CD4-positive, alpha-beta T cell treated with Interleukin-15 for 1 hour (primary cell): ENCODE measurements around the gene COMMD10.
"Not testable (repeated sequence)": the region's sequence is repeated elsewhere in the genome, so short reads cannot be mapped to it uniquely, and the experiment has no call there.

ENCODE experiments used
- DNase-seq: peaks from one replicate; pipeline ENCODE4 v3.0.0-alpha.2; 2020

COMMD10 gene

DNA sequence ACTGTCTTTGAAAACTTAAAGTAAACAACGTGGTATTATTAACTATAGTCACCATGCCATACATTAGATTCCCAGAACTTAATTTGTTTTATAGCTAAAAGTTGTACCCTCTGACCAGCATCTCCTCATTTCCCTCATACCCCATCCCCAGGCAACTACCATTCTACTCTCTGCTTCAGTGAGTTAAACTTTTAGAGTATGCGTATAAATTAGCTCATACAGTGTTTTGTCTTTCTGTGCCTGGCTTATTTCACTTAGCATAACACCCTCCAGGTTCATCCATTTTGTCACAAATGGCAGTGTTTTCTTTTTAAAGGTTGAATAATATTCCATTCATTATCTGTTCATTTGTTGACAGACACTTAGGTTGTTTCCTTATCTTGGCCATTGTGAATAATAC lies 14.2 kb downstream of the COMMD10 start:
- DNase-seq: no peak

DNA sequence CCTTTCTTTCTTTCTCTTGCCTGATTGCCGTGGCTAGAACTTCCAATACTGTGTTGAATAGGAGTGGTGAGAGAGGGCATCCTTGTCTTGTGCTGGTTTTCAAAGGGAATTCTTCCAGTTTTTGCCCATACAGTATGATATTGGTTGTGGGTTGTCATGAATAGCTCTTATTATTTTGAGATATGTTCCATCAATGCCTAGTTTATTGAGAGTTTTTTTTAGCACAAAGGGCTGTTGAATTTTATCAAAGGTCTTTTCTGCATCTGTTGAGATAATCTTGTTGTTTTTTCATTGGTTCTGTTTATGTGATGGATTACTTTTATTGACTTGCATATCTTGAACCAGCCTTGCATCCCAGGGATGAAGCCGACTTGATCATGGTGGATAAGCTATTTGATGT lies 20.1 kb downstream of the COMMD10 start:
- DNase-seq: not testable (repeated sequence)

DNA sequence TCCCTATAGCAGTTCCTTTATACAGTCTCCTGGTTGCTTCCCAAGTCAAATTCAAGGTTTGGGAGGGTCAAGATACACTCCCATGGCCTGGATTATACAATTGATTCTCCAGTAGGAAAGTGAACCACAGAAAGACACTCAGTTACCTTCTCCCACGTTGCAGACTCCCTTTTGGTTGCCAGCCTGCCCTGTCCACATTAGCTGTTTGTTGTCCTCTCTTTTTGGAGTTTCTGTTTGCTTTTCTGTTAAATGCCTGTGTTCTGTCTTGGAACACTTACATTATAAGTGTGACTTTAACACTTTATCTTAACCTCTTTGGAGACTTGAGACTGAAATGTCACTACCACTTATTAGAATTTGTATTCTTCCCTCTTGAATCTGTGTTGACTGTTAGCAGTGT lies 30.3 kb downstream of the COMMD10 start:
- no peak for DNase-seq

DNA sequence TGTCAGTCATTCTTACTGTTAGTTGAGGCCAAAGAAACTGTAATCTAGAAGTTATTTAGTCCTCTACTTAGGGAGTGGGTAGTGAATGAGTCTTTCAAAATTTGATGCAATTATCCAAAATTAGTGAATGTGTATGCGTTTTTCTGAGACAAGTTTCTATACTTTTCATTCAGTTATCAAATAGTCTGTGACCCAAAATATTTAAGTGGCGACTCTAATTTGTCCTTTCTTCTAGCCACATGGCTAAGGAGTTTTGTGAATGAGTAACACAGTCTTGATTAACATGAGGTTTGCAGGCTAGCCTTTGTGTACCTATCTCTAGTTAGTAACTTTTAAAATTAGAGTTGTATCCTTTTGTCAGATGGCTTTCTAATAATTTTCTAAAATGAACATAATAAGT lies 45.6 kb downstream of the COMMD10 start:
- DNase-seq: no peak

DNA sequence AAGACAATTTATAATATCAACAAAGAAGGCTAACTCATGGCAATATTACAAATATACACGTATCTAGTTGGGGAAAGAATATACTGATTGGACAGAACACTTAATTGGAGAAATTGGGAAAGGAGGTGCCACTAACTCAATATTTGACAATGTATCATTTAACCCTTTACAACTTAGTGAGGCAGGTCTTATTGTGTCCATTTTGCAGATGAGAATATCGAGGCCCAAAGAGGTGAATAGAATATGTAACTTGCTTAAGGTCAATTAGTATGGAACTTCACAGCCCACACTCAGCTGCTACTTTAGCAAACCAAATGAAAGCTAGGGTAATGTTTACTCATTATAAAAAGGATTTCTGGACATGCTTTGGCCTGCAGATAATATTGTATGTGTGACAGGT lies 46.2 kb downstream of the COMMD10 start:
- DNase-seq: no peak

DNA sequence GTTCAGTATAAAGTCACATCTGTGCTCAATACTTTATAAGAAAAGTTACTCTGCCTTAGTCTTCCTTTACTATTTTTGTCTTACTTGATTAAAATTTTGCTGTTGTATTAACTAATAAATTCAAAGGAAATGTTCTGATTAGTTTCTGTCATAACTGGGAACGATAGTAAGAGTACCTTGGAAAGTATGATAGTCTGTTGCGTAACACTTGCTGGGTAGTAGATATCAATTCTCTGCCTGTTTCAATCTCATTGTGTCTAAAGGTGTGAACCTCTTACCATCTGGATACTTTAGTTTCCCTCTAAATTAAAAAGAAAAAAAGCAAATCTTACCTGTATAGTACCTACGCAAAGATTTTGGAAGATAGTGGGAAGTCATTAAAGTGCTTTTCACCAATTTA lies 48.5 kb downstream of the COMMD10 start:
- DNase-seq: no peak

DNA sequence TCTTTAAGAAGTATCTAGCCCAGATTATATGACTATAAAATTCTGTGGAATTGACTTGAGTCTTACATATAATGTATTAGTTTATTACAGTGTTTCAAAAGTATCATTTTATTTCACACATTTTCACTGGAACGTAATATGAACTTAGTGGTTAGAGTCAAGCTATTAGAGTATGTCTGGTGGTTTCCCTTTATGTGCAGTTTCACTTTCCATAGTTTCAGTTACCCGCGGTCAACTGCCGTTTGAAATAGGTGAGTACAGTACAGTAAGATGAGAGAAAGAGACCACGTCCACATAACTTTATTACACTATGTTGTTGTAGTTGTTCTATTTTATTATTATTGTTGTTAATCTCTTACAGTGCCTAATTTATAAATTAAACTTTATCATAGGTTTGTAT lies 50.5 kb downstream of the COMMD10 start:
- no peak for DNase-seq

GRCh38 chr5:116137544-116138378 lies 52.9 kb downstream of the COMMD10 start:
- no peak for DNase-seq

GRCh38 chr5:116142495-116142894 lies 57.7 kb downstream of the COMMD10 start:
- DNase-seq: no peak

GRCh38 chr5:116144103-116144502 lies 59.3 kb downstream of the COMMD10 start:
- no peak for DNase-seq

DNA sequence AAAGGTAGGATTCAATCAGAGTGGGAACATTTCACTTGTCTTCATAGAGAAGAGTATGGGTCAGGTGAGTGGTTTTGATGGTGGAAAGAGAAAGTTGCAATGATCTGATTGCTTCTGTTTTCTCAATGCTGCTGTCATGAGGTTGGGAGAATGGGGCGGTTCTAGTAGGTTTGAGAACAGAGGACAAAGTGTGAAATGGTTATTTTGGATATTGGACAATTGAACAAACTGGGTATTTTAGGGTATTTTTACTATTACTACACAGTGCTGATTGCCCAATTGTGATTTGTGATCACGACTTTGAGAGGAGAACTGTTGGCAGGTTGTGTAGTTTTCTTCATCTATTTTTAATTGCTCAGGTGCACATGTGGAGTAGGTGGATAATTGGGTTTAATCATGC lies 60.2 kb downstream of the COMMD10 start:
- no peak for DNase-seq

- DNase-seq: no peak
Observed at GRCh38 chr5:116145416-116145815, 60.6 kb downstream of the COMMD10 start.

DNA sequence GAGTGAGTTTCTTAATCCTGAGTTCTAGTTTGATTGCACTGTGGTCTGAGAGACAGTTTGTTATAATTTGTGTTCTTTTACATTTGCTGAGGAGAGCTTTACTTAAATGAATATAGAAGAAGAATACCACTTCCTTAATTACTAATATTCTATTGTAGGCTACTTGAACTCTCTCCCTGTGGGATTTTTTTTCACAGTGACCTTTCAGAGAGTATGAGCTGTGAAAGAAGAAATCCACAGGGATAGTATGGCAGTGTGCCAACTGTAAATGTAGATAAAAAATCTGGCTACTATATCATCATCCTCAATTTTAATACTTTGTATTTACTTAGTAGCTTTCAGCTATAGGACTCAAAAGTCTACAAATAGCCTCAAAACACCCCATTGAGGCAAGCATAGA lies 67.3 kb downstream of the COMMD10 start:
- DNase-seq: no peak

DNA sequence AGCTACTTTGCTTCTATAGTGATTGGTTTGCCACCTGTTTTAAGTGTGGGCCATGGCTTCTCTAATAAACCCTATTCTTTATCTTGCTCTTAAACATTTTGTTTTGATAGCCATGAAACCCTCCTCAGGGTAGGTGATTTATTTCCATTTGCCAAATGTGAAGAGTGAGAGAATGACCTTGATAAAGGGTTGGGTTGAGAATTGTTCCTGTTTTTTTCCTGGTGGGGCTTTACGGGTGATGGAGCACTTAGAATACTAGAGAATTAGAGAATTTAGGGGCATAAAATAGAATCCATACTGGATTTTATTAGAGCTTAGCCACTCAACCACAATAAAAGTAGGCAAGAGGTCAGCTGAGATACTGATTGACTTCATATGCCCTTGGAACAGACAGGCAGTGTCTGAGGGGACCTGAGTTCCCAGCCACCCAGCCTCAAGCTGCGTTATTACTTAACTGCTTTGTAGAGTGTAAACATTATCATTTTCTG lies 68.9 kb downstream of the COMMD10 start:
- no peak for DNase-seq

GRCh38 chr5:116154252-116154651 lies 69.4 kb downstream of the COMMD10 start:
- no peak for DNase-seq

DNA sequence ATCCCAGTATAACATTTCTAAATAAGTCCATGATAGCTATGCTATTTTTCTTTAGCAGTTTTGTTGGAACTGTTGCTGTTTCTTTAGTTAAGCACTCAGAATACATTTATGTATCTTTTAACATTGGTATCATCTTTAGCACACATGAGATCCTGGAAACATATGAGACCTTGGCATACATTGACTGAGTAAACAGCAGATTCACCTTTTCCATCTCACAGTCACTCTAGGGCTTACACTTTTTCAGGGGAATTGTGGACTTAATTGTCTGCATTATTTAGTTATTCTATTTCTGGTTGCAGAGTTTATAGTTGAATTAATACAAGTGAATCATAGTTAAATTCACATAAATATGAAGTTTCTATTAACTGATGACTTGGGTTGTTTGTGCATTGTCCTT lies 70.1 kb downstream of the COMMD10 start:
- no peak for DNase-seq

DNA sequence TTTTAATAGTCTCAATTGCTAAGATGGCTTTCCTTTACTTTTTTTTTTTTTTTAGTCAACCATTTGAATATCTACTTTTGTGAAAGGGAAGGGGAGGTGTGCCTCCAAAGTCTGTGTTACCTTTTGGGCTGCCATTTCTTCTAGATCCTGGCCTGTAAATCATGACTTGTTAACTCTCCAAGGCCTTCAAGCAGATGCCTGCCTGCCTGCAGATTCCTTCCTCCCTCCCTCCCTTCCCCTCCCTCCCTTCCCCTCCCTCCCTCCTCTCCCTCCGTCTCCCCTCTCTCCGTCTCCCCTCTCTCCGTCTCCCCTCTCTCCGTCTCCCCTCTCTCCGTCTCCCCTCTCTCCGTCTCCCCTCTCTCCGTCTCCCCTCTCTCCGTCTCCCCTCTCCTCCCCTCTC lies 73.1 kb downstream of the COMMD10 start:
- DNase-seq: no peak

GRCh38 chr5:116159006-116159405 lies 74.2 kb downstream of the COMMD10 start:
- no peak for DNase-seq

DNA sequence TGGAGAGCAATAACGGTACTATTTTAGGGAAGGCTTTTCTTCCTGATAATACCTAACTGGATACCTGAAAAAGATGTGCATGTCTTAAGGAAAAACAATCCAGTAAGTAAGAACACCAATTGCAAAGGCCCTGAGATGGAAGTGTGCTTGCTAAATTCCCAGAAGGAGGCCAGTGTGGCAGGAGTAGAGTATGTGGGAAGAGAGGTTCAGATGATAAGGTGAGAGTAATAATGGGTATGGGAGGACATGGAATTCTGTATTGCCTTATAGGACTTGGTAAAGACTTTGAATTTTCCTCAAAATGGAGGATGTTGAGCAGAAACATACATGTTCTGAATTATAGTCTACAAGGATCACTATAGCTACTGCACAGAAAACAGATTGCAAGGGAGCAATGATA lies 89.3 kb downstream of the COMMD10 start:
- DNase-seq: no peak

DNA sequence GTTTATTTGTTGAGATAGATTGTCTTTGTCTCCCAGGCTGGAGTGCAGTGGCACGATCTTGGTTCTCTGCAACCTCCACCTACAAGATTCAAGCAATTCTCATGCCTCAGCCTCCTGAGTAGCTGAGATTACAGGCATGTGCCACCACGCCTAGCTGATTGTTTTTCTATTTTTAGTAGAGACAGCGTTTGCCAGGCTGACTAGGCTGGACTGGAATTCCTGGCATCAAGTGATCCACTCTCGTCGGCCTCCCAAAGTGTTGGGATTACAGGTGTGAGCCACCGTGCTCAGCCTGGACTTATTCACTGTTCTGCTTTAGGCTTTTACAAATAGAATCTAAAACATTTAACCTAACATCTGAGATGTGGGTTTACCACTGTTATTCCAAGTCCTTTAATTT lies 91.3 kb downstream of the COMMD10 start:
- DNase-seq: no peak

DNA sequence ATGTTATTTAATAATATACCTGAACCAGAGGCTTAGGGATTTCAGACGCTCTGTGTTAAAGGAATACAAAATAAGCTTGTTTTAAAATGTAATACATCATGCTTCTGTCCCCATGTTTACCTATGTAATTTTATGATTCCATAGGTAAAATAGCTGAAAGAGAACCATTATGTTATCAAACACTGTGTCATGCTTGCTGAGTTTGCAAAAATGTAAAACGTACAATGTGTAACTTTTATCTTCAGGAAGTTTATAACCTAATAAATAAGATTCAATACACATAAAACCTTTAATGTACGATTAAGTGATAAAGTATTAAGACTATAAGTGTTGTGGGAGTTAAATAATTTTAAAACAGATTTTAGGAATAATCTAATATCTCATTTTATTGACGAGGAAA lies 94.1 kb downstream of the COMMD10 start:
- DNase-seq: no peak

DNA sequence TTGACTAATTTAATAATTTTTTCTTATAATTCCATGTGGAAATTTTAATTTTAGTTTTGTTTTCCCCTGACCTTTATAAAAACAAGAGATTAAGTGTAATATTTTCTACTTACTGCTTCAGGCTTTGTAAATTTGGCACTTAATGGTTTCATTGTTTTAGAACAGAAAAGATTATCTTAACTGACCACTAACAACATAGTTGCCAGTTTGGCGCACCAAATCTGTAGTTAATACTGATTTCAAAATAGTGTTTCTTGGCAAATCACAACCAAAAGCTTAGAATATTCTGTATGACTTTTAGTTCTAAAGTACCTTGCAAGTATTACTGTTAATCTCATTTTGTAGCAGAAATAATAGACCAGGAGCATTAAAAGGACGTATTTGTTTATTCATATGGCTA lies 124.3 kb downstream of the COMMD10 start:
- DNase-seq: no peak

GRCh38 chr5:116212225-116212624 lies 127.4 kb downstream of the COMMD10 start:
- no peak for DNase-seq

GRCh38 chr5:116216246-116216645 lies 131.4 kb downstream of the COMMD10 start:
- DNase-seq: no peak

DNA sequence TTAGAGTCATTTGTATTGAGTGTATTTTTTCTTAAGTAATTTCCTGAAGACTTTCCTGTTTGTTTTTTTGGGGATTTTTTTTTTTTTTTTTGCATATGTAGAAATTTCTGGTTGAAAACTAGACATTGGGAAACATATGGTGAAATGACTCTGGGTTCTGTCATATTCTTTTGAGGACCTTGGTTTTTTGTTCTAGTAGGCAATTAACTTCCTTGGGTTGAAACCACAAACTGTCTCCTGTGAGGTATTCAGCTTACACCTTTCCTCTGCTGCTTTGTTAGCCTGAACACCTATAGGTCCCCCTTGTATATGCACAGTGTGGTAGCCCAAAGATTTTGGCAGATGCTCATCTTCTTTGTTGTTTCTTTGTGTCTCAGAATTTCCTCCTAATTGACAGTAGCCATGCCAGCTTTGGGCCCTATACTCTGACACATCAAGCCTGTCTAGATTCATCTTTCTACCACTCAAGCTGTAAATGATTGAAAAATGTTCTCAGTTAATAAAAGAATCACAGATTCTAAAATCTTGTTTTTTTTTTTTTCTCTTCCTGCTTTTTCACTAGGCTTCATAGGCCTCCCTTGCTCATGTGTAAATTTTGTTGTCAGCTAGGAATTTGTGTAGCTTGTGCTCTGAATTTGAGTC lies 140.6 kb downstream of the COMMD10 start:
- no peak for DNase-seq
